HTERT RPE-1 (cell line): ENCODE measurements around the gene IL20RA.

Source experiments
- in situ Hi-C: fragments of 300-500 bp; cut with MboI; formaldehyde crosslinking; loops from 4 replicates; pipeline ENCODE4 v1.14.3; 2020; ENCODE audit warnings: low sequenced_read_pairs

The IL20RA gene

DNA sequence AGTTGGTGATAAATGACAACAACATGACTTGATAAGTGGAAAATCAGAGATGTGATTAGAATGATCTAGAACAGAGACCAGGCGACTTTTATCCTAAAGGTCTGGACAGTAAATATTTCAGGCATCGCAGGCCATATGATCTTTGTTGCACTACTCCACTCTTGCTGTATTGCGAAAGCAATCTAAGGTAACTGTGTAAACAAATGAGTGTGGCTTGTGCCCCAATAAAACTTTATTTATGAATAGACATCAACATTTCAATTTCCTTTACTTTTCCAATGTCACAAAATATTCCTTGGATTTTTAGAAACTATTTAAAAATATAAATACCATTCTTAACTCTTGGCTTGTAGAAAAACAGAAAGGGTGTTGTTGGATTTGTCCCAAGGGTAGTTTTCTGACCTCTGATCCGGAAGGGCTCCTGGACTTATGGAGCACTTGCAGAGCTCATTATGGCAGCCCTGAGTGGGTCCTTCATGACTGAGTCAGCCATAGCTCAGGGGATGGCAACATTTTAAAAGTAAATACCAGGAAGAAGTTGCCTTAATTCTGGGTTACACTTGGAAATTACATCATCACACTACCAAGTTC lies 34.5 kb downstream of the IL20RA start:
- in situ Hi-C loops = no loop called here

DNA sequence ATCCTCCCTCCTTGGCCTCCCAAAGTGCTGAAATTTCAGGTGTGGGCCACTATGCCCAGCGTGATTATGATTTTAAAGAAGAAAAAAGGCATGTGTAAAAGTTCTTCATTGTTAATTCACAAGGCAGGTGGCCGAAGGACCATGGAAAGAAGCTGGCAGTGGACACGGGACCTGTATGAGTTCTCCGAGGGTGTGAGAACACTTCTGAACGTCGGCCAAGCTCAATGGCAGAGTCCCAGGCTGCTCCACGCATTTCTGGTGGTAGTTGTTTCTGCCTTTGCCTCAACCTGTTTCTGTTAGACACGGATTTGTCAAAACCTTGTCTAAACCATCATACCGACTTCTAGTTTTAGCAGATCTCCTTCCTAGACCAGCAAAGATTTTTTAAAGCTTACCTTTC lies 36.6 kb downstream of the IL20RA start:
- in situ Hi-C loops = no loop called here

DNA sequence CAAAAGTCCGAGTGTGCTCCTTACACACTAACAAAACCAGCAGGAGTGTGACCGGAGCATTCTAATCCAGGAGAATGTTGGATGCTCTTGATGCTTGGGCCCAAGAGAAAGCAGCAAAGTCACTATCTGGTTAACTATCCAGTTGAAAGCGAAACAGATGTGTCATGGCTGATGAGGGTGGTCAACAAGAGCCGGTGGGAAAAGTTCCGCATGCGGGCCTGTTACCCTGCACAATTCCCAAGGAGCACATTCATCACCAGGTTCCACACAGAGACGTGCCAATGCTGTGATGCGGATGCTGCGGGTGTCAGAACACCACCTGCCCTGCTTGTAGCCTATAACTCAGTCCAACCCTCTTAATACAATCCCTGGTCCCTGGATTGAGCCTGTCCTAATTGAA lies 38.7 kb downstream of the IL20RA start:
- in situ Hi-C loops = no loop called here

DNA sequence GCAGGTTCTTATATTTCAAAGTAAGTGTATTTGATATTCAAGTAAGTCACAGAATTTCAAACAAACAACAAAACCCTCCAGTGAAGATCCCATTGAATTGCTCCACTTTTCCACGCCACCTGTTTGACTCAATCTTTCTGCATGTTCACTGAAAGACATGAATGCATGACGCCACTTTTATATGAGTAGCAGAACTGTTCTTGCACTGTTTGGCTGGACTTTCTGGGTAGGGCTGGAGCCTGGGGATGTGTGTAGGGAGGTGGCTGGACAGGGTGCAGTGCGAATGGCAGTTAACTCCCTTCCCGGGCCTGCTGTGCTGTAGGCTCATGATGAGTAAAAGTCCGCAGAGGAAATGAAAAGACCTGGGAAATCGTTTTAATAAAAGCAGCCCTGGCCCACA lies 39.7 kb downstream of the IL20RA start:
- in situ Hi-C loops = no loop called here

DNA sequence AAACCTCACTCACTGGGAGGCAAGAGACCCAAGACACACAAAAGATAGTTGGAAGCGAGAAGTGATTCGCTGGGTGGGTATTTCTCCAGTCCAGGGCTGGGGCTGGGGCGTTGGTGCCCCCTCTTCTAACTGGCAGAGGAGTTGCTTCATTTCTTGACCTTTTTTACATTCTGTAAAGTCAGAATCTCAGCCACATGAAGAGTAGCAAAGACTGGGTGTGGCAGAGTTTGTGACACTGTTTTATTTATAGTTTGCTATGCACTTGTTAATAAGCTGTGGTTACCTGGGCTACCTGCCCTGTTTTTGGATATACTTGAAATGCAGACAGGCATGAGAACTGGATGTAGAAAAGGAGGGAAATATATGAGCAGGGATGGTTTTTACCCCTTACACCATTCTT lies 42.3 kb downstream of the IL20RA start:
- in situ Hi-C loops = no loop called here

DNA sequence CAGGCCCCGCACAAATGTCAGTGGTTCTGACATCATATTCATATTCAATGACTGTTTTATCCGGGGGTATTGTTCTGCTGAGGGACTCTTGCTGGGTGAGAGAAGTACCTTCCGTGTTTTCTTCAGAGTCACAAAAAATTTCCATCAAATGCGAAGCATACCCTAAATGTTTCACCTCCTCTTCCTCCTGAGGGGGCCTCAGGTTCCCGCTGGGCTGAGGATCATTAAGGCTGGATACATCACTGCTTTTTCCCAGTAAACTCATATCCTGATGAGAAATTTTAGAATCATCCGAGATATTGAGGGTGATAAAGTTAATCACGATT lies 42.8 kb downstream of the IL20RA start:
- in situ Hi-C loops = no loop called here

DNA sequence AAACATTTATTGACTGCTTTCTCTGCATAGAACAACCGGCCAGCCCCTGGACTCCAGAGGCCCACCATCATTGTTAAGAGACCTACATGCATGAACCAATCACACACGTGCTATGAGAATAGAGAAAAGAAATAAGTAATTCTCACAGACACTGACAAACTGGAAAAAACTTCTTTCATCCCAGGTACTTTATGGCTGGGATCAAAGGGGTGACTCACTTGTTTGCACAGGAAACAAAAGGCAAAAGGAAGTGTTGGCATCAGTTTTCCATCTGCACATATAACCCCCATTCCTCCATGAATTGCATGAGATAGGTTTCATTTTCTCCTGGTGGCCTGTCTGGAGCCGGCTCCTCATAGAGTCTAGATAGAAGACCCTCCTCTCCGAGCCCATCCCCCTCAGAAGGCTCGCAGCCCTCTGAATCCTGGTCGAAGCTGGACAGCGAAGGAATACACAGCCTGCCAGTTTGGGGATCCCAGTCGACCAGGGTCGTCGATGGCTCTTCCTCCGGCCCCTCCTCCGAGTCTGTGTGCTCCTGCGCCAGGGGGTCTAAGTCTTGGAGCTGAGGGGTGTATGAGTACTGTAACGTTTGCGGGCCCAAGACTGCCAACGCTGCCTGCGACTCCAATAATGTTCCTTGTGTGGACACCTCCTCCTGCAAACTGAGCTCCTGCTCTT lies 43.3 kb downstream of the IL20RA start:
- in situ Hi-C loops = no loop called here

DNA sequence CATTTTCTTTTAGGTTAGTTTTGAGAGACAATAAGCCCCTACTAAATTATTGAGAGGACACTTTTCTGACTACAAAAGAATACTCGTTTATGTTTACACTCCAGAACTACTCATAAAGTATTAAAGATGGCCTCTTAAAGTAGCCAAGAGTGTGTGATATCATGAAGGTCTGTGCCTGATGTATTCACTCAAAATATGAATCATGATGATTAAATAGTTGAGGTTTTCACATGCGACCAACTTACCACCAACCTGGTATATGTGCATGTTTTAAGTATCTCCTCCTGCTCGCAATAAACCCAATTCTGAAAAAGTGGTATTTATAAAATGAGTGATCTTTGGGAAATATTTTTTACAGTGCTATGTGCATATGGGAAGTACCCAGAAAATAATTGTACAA lies 43.9 kb downstream of the IL20RA start:
- in situ Hi-C loops = no loop called here

DNA sequence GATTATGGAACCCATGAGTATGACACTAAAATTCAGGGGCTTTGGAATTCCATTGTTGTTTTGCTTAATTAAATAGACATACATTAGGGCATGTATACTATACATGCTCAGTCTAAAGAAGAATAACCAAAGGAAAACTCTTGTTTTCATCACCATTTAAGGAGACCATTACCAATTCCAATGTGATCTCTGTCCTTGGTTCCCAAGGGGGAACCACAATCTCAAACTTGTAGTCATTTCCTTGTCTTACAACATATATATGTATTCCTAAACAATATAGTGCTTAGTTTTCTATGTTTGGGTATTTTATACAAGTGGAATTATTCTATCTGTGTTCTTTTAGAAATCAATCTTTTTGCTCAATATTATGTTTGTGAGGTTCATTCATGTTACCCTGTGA lies 49.2 kb downstream of the IL20RA start:
- in situ Hi-C loops = no loop called here

DNA sequence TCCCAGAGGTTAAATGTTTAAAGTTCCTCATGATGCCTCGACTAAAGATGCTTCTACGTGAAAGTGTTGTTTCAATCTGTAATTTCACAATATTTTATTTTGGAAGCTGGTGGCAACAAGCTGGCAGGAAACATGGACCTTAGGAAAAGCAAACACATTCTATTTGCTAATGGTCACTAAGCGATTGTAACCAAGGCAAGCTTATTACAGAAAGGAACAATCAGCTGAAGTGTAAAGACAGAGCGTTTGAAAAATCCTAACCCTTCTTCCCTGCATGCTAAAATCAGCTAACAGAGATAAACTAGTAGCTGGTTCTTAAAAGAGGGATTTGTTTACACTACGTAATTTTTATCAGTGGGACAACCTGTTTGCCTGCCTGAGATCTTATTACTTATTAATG lies 50.0 kb downstream of the IL20RA start:
- in situ Hi-C loops = no loop called here

DNA sequence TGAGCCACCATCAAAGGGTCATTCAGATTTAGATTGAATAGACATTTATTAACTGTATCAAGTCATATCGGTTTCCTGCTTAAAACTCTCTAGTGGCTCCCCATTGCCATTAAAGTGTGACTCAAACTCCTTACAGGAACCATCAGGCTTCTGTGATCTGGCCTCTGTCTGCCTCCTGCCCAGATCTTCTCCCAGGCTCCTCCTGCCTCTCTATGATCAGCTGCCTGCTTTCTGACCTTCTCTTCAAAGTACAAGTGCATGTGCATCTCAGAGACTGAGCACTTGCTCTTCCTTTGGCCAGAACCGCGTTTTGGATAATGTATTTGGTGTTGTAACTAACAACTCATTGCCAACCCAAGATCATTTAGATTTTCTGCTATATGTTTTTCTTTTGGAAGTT lies 52.7 kb downstream of the IL20RA start:
- in situ Hi-C loops = no loop called here

DNA sequence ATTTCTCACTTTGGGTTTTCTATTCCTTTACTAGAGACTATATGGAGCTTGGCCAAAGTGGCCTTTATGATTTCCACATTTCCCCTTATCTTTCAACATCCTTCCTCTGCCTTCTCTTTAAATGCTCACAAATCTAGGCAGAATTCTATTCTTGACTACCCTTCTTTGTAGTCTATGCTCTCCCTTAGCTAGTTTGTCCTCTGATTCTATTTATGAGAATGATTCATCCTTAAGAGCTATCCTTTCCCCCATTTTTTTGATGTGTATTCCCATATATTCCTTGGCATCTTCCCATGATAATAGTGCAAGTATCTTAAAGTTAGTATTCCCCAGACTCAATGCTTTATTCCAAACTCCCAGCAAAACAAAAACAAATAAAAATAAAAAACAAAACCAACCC lies 53.1 kb downstream of the IL20RA start:
- in situ Hi-C loops = no loop called here

DNA sequence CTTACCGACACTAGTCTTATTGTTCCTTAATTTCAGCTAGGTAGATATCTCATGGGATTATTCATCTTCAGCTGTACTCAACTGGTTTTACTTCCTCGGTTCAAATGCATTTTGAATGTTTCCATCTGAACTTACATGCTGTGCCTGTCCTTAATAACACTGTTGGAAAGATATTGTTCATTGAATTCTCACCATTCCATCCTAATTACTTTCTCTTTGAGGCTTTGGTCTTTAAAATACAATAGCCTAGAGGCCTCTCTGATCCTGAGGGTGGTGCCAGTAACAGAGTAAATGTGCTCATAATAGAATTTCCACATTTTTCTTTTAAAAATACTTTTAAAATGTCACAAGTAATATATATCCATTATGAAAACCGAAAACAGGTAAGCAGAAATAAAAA lies 54.0 kb downstream of the IL20RA start:
- in situ Hi-C loops = no loop called here

DNA sequence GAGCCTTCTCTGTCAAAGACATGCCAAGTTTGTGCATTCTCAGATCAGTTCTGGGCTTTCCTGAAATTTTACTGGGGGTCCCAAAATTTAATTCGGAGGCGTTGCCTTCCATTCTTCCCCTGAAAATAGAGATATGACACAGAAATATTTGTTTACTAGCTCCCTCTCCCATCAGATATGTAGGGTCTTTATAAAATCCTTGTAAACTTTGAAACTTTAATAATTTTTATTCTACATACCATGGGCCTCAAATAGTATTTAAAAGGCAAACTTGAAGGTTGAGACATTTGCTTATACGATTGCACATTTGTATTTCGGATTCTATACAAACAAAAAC lies 54.6 kb downstream of the IL20RA start:
- in situ Hi-C loops = no loop called here

DNA sequence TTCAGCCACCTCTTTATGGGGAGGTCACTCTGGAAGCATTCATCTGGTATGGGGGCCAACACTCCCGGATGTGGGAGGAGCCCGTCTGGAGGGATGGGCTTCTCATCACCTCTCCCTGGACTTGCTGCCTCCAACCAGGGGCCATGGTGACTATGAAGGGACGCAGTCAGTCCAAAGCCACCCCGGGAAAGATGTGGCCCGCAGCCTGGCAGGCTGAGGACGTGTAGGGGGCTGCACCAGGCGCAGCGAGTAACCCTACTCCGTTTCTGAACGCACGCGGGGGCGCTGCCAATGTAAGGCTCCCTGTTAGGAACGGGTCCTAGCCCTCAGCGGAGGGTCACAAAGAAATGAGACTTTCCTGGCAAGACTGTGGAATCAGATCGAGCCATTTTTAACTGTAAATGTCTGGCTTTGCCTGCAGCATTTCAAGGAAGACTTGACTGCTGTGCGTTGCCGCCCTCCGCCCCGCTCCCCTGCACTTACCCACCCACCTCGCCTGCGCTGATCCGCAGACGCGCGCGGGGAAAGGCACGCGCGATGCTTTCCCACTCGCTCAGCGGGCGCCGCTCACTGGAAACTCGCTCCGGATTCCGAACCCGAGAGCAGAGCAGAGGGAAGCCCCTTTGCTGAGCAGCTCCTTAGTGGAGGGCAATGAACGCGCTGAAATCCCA lies 55.1 kb downstream of the IL20RA start:
- in situ Hi-C loops = no loop called here

DNA sequence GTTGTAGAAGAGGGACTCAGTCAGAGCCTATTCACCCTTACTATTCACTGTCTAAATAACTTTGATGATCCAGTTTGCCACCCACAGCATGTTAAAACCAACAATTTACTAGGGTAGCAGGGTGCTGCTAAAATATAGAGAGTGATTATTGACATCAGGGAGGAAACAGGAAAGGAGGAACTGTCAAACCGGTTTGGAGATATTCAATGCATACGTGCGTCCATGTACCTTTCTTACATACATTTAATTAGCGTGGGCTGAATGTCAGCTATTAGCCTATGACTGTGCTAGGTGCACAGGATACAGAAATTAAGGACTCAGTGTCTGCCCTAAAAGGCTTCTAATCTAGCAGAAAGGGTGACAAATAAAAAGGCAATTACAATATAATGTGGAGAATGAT lies 57.2 kb downstream of the IL20RA start:
- in situ Hi-C loops = no loop called here

DNA sequence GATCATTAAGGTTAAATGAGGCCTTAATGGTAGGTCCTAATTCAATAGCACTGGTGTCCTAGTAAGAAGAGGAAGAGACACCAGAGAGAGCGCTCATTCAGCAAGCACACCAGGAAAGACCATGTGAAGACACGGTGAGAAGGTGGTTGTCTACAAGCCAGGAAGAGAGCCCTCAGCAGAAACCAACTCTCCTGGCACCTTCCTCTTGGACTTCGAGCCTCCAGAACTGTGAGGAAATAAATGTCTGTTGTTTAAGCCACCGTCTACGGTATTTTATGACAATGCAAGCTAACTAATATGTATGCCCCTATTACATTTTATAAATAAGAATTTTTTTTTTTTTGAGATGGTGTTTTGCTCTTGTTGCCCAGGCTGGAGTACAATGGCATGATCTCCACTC lies 59.3 kb downstream of the IL20RA start:
- in situ Hi-C loops = no loop called here

DNA sequence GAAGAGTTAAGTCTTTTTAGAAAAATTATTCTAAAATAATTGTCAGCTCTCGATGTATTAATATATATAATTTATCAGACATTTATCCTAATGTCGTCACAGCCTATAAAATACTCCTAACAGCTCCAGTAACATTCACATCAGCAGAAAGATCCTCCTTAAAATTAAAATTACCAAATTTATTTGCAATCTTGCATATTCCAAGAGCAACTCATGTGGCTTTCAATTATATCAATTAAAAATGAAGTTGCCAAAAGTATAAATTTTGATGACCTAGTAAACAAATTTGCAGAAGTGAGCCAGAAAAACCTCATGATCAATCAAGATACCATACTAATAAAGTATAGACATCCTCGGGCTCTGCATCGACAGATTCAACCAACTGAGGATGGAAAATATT lies 60.2 kb downstream of the IL20RA start:
- in situ Hi-C loops = no loop called here

DNA sequence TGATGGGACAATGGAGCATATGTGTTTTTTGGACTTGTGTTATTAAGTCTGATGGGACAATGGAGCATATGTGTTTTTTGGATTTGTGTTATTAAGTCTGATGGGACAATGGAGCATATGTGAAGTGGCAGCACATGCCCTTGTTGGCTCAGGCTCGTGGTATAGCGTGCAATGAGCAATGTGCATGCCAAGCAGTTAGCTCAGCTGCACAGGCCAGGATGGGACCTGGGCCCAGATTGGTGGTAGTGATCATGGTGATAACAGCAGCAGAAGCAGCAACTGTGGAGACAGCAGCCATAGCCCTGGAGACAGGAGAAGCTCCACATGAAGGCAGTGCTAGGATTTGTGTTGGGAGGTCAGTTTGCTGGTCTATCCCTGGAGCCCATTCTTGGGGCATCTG lies 61.1 kb downstream of the IL20RA start:
- in situ Hi-C loops = no loop called here

DNA sequence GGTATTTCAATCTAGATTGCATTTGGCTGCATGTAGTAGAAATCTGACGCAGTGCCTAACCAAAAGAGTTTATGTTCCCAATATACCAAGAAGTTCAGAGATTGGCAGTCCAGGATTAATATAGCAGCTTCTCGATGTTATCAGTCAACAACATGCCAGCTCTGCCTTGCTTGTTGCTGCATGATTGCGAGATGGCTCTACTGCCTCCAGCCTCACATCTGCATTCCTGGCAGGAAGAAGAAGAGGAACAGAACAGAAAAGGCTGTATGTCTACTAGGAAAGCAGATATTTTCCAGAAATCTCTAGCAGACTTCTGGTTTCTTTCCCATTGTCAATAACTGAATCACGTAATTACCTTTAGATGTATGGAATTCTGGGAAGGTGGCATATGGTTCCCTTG lies 61.8 kb downstream of the IL20RA start:
- in situ Hi-C loops = no loop called here

DNA sequence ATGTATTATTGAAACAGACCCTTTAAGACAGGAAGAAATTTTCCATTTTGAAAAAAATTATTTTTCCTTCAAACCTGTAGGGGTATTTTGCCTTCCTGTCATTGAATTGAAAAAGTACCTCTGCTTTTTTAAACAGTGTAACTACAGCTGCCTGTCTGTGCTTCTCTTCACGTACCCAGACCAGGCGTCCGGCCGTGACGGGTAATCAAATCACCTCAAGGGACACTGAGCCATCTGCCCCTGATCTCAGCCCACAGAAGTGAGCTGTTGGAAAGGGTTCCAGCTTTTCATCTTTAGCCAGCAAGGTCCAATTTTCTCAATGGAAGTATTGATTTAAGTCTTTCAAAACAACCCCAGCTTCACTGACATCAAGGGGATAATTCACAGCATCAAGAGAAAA lies 64.7 kb downstream of the IL20RA start:
- in situ Hi-C loops = no loop called here

DNA sequence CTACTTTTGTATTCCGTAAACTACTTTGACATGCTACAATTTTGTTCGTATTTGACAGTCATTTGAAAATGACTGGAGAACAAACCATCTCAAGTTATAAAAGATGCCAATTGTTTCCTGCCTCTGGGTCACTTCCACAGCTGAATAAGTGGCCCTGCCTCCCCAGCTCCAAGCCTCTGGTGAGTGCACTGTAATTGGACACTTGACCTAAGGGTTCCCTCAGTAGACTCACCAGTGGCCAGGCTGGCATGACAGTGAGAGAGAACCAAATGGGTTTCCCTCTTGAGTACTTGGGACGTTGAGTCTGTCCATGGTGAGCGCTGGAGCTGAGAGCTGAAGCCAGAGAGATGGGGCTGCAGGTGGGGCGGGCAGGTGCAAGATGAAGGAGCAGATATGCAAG lies 65.6 kb downstream of the IL20RA start:
- in situ Hi-C loops = no loop called here

DNA sequence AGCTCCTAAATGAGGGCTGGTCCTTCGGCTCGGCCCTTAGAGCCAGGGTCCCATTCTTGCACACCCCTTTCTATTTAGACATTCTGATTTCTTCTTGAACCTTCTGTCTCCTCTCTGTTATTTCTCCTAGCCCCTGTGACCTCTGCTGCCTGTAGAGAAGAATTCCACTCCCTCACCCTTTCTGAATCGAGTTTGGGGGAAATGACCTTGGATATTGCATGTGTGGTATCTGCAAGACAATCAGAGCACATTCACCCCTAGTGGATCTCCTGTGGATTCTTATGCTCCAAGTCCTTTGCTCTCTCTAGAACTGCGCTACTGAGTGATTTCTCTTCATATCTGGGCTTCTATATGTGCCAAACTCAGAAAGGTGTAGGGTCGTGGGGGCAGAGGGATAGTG lies 67.7 kb downstream of the IL20RA start:
- in situ Hi-C loops = no loop called here
